ENCODE results near the gene MN1.
"Not testable (repeated sequence)": the region's sequence is repeated elsewhere in the genome, so short reads cannot be mapped to it uniquely, and the experiment has no call there.

Gene MN1

DNA sequence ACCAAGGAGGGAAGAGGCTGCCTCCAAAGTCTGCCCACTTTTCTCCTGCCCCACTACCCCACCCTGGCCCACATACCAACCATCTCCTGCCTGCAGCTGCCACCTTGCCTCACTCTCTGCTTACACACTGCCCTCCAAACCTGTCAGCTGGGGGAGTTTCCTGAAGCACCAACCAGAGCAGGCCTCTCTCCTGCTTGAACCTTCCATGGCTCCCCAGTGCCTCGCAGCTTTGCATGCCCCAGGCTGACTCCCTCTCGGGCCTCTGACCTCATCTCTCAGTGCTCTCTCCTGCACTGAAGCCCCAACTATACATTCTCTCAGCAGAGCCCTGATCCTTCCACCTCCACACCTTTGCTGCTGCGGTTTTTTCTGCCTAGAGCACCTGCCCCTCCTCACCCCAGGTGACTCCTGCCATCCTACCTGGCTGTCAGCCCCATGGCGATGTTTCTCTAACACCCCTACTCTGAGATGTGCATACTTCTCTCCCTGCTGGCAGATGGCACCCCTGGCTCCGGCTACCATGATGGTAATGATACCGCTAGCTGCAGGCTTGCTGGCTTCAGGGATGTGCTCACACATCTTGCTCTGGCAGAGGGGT, 43.5 kb downstream of the MN1 start:
- no peak for DNase-seq (ENCODE audit: low spot score)

DNA sequence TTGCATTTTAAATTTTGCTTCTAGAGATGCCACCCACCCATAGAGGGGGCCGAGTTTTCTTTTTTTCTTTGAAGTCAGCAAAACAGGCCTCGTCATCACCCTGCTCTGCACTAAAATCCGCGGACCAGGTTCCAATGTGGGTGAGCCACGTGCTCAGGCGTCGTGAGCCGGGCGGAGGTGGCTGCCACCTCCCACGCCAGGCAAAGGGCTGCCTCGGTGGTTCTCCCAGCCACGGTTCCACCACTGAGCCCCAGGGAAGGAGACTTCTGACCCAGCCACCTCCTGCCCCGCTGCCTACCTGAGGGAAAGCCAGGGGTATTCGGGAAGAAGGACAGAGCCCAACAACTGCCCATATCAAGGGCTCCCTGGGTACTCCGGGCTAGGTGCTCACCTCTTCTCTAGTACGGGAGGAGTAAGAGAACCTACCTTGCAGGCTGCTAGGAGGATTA, 45.3 kb downstream of the MN1 start:
- DNase-seq (ENCODE audit: low spot score) = no peak

DNA sequence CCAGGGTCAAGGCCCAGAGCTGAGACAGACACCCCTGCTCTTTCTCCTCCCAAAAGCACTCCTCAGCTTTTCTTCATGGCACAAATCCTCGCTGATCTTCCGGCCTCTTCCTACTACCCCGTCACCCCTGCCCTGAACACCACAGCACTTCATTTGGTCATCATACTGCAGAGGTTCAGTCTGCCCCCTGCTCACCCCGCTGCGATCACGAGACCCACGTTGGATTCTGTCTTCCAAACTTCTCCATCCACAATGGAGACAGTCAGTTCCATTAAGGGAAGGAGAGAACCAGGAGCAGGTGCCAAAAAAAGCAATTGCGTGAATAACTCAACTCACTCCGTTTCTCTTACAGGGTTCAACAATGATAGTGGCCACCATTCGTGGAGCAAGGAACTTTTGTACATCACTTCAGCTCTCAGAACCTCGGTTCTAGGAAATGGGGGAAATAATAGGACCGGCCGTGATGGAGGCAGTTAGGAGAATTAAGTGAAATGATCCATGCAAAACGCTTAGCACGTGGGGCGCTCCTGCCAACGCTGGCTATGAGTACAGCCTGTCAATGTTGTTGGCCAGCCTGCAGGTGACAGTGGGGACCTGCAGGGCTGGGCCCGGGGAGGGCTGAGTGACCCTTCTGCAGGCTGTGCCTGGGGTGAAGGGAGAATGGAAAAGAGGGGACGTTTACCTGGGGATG, 45.9 kb downstream of the MN1 start:
- no peak for DNase-seq (ENCODE audit: low spot score)

DNA sequence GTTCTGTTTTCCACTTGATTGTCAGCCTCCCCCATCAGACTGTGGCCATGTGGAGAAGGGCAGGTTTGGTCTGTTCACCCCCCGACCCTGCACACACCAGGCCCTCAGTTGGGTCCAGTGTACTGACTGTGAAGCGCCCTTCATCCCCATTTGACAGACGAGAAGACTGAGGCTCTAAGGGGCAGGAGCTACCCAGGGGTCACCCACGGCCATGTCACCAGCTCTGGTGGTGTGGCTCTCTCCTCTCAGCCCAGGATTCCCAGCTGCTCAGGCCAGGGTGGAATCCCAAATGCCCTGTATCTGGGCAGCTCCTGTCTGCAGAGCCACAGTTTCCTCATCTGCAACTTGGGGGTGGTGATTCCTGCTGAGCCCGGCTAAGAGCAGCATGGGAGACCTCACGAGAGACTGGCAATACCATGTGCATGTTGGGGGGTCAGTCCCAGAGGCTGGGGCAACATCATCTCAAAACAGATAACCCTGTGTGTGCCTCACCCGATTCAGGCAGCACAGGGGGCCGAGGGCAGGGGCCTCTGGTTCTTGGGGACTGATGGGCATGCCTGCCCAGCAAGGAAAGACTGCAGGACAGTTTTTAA, 46.6 kb downstream of the MN1 start:
- DNase-seq (ENCODE audit: low spot score) = no peak

DNA sequence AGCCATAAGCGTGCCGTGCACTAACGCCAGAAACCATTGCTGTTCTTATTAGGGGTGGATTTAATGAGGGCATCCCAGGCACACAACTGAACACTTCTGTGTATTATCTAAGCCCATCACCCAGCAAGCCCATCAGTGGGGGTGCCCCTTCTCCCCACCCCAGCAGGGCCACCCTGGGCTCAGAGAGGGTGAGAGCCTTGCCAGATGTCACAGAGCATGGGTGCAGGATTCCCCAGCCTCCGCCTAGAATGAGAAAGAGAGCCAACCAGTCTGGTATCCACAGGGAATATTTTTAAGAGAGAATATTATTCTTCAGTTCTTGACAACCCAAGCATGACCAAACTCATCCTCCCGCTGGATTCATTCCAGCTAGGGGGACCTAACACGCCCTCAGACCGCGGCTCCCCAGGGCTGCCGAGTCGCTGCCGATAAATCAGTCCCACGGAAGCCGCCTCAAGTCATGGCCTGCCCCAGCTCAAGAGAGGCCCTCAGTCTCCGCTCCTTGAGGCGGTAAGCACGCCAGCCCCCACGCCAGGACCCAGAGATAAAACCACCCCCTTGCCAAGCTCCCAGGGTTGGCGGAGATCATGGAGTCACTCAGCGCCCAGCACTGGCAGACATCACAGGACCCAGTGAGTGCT, 47.2 kb downstream of the MN1 start:
- DNase-seq (ENCODE audit: low spot score) = no peak

DNA sequence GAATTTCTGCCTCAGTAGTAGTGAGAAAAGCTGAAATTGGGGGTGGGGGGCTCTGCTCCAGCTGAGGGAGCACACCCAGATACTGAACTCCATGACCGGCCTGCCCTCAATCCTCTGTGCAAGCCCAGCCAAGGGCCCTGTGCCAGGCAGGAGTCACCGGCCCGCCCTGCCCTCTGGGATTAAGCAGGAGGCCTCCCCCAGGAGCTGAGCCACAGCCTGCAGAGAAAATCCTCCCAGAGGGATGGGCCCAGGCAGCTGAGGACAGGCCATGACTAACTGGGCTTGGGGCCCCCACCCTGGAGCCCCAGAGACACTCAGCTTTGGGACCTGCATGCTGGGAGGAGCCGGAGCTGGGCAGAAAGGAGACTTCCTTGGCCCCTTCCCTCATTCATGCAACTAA, 48.8 kb downstream of the MN1 start:
- DNase-seq (ENCODE audit: low spot score) = no peak

- DNase-seq (ENCODE audit: low spot score) = no peak
These were observed 49.4 kb downstream of the MN1 start for GRCh38 chr22:27752141-27752540.

- DNase-seq (ENCODE audit: low spot score) = no peak
These were observed 50.1 kb downstream of the MN1 start for GRCh38 chr22:27751277-27752070.

DNA sequence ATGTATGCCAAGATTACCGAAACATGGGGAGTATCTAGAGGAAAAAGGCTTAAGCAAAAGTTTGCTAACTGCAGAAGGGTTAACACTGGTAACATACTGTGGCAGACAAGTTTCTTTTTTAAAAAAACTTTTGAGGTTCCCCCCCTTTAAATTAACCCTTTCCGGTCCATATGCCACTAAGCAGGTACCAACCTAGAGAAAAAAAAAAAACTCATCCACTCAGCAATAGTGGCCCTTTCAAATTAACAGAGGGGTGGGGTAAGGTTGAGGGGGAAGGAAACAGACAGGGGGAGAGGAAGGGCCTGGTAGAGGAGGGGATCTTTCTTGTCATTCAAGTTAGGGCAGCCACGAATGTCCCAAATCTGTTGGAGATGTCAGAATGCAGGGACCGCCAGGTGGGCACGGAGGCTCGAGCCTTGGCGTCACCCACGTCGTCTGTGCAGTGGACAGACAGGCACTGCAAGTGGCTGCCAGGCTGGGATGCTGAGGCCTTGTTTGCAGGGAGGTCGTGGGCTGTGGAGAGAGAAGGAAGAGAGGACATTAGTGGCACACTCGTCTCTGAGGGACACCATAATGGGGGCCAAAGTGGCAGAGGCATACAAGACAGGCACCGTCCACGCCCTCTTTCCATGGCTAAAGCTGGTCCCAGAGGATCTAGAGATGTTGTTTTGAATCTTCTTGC, 50.8 kb downstream of the MN1 start:
- no peak for DNase-seq (ENCODE audit: low spot score)

GRCh38 chr22:27749597-27750225, 51.8 kb downstream of the MN1 start:
- DNase-seq (ENCODE audit: low spot score) = no peak

- no peak for DNase-seq (ENCODE audit: low spot score)
These were observed 52.8 kb downstream of the MN1 start for GRCh38 chr22:27748751-27749191.

DNA sequence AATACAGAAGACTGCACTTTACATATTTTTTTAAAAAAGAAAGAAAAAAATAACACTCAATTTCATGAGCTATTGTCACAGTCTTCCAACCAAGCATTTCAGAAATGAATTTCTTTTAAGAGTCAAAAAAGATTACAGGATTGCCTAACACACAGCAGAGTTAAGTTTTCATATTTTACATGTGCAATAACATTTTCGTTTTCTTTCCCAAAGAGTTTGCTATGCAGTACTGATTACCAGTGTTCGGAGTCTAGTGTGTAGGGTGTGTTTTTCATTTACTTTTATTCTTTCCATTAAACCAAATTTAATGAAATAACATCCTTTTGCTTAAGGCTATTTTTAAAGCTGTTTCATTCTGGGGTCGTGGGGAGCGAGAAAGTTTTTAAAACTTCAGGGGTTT, 53.2 kb downstream of the MN1 start:
- no peak for DNase-seq (ENCODE audit: low spot score)

- no peak for DNase-seq (ENCODE audit: low spot score)
These were observed 53.9 kb downstream of the MN1 start for GRCh38 chr22:27747396-27748221.

GRCh38 chr22:27746918-27747317, 54.6 kb downstream of the MN1 start:
- DNase-seq (ENCODE audit: low spot score) = no peak

- DNase-seq (ENCODE audit: low spot score) = no peak
These were observed 55.7 kb downstream of the MN1 start for GRCh38 chr22:27745809-27746208.

DNA sequence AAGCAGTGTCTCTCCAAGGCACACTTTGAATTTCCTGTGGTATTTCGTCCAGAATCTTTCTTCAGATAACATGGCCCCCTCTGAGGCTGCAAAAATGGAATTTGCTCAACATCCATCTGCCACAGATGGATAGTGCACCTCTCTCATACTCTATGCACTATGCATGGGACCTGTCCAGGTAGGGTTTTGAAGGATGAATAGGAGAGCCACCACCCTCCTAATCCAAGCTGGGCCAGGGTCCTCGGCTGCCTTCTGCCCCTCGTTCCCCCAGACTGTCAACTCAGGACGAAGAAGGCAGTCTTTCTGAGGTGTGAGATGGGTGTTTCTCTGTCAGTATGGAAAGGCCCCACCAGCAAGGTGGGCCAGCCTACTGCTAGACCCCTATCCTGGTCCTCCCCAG, 56.4 kb downstream of the MN1 start:
- DNase-seq (ENCODE audit: low spot score) = no peak

DNA sequence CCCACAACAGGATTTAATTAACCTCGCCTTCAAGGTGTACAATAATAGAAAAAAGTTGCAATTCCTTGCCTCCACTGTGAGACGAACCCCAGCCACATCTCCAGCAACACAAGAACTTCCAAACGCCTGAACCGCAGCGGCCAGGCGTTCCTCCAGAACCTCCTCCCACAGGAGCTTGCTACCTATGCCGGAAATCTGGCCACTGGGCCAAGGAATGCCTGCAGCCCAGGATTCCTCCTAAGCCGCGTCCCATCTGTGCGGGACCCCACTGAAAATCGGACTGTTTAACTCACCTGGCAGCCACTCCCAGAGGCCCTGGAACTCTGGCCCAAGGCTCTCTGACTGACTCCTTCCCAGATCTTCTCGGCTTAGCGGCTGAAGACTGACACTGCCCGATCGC, 57.5 kb downstream of the MN1 start:
- DNase-seq (ENCODE audit: low spot score) = not testable (repeated sequence)

DNA sequence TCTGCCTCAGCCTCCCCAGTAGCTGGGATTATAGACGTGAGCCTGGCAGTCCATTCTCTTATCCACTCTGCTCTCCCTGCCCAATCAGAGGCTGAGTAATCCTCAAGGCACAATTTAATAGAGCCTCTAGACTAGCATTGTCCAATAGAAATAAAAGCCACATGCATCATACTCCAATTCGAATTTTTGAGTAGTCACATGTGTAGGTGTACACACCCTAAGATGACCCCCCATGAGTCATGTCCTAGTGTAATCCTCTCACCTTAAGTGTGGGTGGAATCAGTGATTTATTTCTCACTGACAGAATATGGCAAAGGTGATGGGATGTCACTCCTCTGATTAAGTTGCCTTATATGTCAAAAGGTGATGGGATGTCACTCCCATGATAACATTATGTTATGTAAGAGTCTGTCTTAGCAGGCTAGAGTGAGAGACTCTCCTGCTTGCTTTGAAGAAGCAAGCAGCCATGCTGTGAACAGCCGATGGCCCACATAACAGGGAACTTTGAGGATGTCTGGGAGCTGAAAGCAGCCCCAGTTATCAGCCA, 61.3 kb downstream of the MN1 start:
- no peak for DNase-seq (ENCODE audit: low spot score)

DNA sequence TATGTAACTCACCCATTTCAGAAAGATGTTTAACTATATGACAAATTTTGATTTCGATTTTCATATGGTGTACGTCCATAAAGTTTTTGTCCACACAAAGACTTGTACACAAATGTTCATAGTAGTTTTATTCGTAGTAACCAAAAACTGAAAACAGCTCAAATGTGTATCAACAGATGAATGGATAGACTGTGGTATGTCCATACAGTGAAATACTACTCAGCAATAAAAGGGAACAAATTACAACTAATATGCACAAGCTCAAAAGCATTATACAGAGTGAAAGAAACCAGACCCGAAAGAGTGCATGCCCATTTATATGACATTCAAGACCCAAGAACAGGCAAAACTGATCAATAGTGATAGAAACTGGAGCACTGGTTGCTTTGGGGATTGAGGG, 64.0 kb downstream of the MN1 start:
- DNase-seq (ENCODE audit: low spot score) = no peak

DNA sequence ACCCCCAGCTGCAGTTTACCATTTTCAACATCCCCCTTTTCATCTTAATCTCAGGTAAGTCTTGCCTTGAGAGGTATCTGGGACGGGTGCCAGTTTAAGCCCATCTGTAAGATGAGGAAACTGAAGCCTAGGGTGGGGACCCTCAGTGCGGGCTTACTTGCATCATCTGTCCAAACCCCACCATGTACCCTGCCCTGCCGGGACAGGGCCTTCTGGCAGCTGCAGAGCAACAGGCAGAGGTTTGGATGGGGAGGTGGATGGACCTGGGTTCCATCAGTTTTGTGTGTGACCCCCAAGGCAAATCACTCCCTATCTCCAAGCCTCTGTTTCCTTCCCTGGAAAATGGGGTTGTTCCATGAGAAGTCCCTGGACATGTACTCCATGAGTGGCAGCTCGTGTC, 67.5 kb downstream of the MN1 start:
- DNase-seq (ENCODE audit: low spot score) = no peak

All from CD4-positive, alpha-beta T cell treated with Interleukin-2 at 100 ng/mL for 4 hours (primary cell).